K562 (cell line): ENCODE results near the gene CDCA4. TPM values are rescaled to one million over a fixed set of nuclear protein-coding genes. Genes with fewer than 3 reads are reported as not detected.

ENCODE experiments used
- ATAC-seq: fragments of 200-7000 bp; cut with Tn5 transposase; 3 replicates; pipeline ENCODE4 v1.9.1; 2020; ENCODE audit warnings: moderate library complexity
- BruUV-seq: library from RNA; stranded (reverse); fragments of 400-500 nt; replicated peaks from 2 replicates; lab custom pipeline; 2021; lab: Mats Ljungman, UMichigan
- CTCF ChIA-PET: fragments of 300-600 bp; formaldehyde crosslinking; extraction: SDS; loops from one replicate; lab custom pipeline; 2021; ENCODE audit warnings: low intra/inter-chr PET ratio; lab: Yijun Ruan, JAX
- POLR2A ChIA-PET: fragments of 300-600, 350-650 bp; sonication (Branson Sonifier 250); formaldehyde crosslinking; extraction: SDS; loops from one replicate; lab custom pipeline; 2021; ENCODE audit warnings: antibody characterized with exemption, inconsistent platforms; lab: Yijun Ruan, JAX
- DNase-seq, 4 experiments: peaks; one replicate each; pipeline versions ENCODE4 v3.0.0 to v3.0.0-alpha.2; 2011 to 2018; ENCODE audit warnings: low spot score in 3 of 4, mixed read lengths in 3 of 4; ENCODE audit errors: extremely low read depth in 1 of 4
- FAIRE-seq: peaks from 2 replicates; lab custom pipeline; 2011; peaks lifted over from hg19 to GRCh38; lab: Jason Lieb, UNC
- H2AFZ ChIP-seq: 2 replicates; pipeline ENCODE4 v1.6.0; 2011; ENCODE audit warnings: low read depth, low read length, control low read depth, inconsistent platforms
- H3K27ac ChIP-seq: fragments of 200-600 bp; 3 replicates; pipeline ENCODE4 v1.8.0; 2011; ENCODE audit warnings: low read depth, mild to moderate bottlenecking, control low read depth, inconsistent platforms, low read length, moderate library complexity, mixed read lengths; ENCODE audit errors: extremely low read depth
- H3K27me3 ChIP-seq, 2 experiments: fragments of 300-600 bp in 1 of 2; 2 replicates in 1 of 2; 3 replicates in 1 of 2; pipeline versions ENCODE4 v1.6.0 to v1.8.0; 2011; ENCODE audit warnings: inconsistent platforms in 2 of 2, low read length in 2 of 2, mild to moderate bottlenecking in 1 of 2, mixed read lengths in 1 of 2, moderate library complexity in 1 of 2; ENCODE audit not compliant: control insufficient read depth in 2 of 2, insufficient read depth in 2 of 2
- H3K36me3 ChIP-seq: fragments of 300-600 bp; 3 replicates; pipeline ENCODE4 v1.8.0; 2011; ENCODE audit warnings: mild to moderate bottlenecking, low read length, inconsistent platforms; ENCODE audit not compliant: control insufficient read depth, insufficient read depth
- H3K4me1 ChIP-seq, 2 experiments: fragments of 200-600 bp in 1 of 2; replicated peaks in 1 of 2; 2 replicates in 1 of 2; 3 replicates in 1 of 2; pipeline versions ENCODE4 v1.5.1 to v1.8.0; 2011; ENCODE audit warnings: inconsistent platforms in 2 of 2, low read length in 2 of 2, mild to moderate bottlenecking in 1 of 2, mixed read lengths in 1 of 2, moderate library complexity in 1 of 2; ENCODE audit not compliant: control insufficient read depth in 2 of 2, insufficient read depth in 2 of 2
- H3K4me2 ChIP-seq: 2 replicates; pipeline ENCODE4 v1.6.1; 2011; ENCODE audit warnings: low read length, control low read depth, inconsistent platforms, mixed read lengths; ENCODE audit not compliant: insufficient read depth
- H3K4me3 ChIP-seq: fragments of 200-600 bp; sonication (generic), shearing (Covaris generic); 2 replicates; pipeline ENCODE4 v1.5.1; 2016; ENCODE audit warnings: control low read depth, inconsistent platforms
- H3K79me2 ChIP-seq: fragments of 200-600 bp; 3 replicates; pipeline ENCODE4 v1.8.0; 2011; ENCODE audit warnings: low read length, inconsistent platforms; ENCODE audit not compliant: control insufficient read depth, insufficient read depth
- H3K9ac ChIP-seq, 2 experiments: 2 replicates each; pipeline versions ENCODE4 v1.6.0 to v1.6.1; 2011; ENCODE audit warnings: low read depth in 2 of 2, low read length in 2 of 2, control low read depth in 1 of 2, inconsistent platforms in 1 of 2, mild to moderate bottlenecking in 1 of 2, mixed read lengths in 1 of 2; ENCODE audit not compliant: insufficient read depth in 1 of 2
- H3K9me1 ChIP-seq: one replicate; pipeline ENCODE4 v1.6.0; 2011; ENCODE audit warnings: inconsistent platforms, mild to moderate bottlenecking, low read length, moderate library complexity; ENCODE audit not compliant: control insufficient read depth, insufficient read depth
- H3K9me3 ChIP-seq: replicated peaks from 2 replicates; pipeline ENCODE4 v1.5.1; 2011; ENCODE audit warnings: low read depth, low read length, inconsistent platforms; ENCODE audit not compliant: control insufficient read depth, insufficient read depth
- H4K20me1 ChIP-seq: replicated peaks from 2 replicates; pipeline ENCODE4 v1.6.1; 2011; ENCODE audit warnings: low read length, inconsistent platforms, mixed read lengths; ENCODE audit not compliant: control insufficient read depth, insufficient read depth
- MAX ChIP-seq: sonication (generic); formaldehyde crosslinking; IDR thresholded peaks from 2 replicates; pipeline ENCODE4 v1.9.0; 2022; ENCODE audit warnings: mild to moderate bottlenecking, missing genetic modification reagents
- SRSF9 ChIP-seq: fragments of 200-400 bp; formaldehyde crosslinking; IDR thresholded peaks from 2 replicates; pipeline ENCODE4 v1.6.1; 2017; ENCODE audit warnings: low read depth, low read length, borderline replicate concordance
- TAL1 ChIP-seq: fragments of 450-650 bp; IDR thresholded peaks from 2 replicates; pipeline ENCODE4 v1.6.1; 2016; ENCODE audit warnings: mild to moderate bottlenecking
- ZFP91 ChIP-seq: sonication (generic); formaldehyde crosslinking; IDR thresholded peaks from 2 replicates; pipeline ENCODE4 v1.8.0; 2022; ENCODE audit warnings: mild to moderate bottlenecking, missing genetic modification reagents
- WGBS: fragments of 100-300 bp; shearing (Covaris generic); methylation state at CpG from one replicate; pipeline ENCODE4 v1.1.6; 2016; ENCODE audit warnings: low coverage, mixed read lengths; ENCODE audit not compliant: insufficient coverage; ENCODE audit errors: missing lambda C conversion rate; 5-methylcytosine and 5-hydroxymethylcytosine counted together
- in situ Hi-C: fragments of 300-500 bp; cut with MboI; formaldehyde crosslinking; loops from 4 replicates; pipeline ENCODE4 v1.15.0; 2018; ENCODE audit warnings: inconsistent platforms, mixed read lengths
- intact Hi-C: fragments of 100-400 bp; cut with micrococcal nuclease; formaldehyde crosslinking; loops from 2 replicates; pipeline ENCODE4 v1.14.2; 2022
- polyA plus RNA-seq, 8 experiments: library from polyadenylated mRNA; depleted of rRNA in 4 of 8; stranded (reverse) in 5 of 8; unstranded in 3 of 8; fragments of >200 nt; fragmentation: Nextera tagmentation in 2 of 8; fragmentation: Illumina TruSeq in 1 of 8; extraction: Ambion mirVana in 2 of 8; extraction: Trizol in 1 of 8; gene quantifications; 2 replicates each; pipeline versions ENCODE4 v1.2.1 to v1.2.3, GENCODE V29; 2011 to 2014; ENCODE audit warnings: inconsistent platforms in 1 of 8, missing spikeins in 1 of 8
- total RNA-seq, 7 experiments: library from RNA; depleted of rRNA in 6 of 7; stranded (reverse); fragments of >200 nt in 6 of 7; fragmentation: Illumina TruSeq in 2 of 7; extraction: Trizol in 2 of 7; gene quantifications; 2 replicates each; pipeline versions ENCODE4 v1.2.1 to v1.2.3, GENCODE V29; 2011 to 2021; ENCODE audit warnings: low replicate concordance in 1 of 7

The CDCA4 gene
- total and polyA plus RNA-seq, 9 of the 15 experiments (the other 6 are each of a cell fraction or from before 2014, with no cell fraction given), result 6.6 to 44.2 (median 23.0) TPM

- no peak overlapping the region for H3K4me3 ChIP-seq
- peaks cover 0 to 7% of the 10 kb centered on the region in 2 experiments; a peak in 2 of 5 replicates for H3K4me1 ChIP-seq
- ATAC-seq, result no peak
- no peak for DNase-seq
- no peak overlapping the region for H3K27ac ChIP-seq
- no peaks in the 10 kb centered on the region for H3K36me3 ChIP-seq
- WGBS, result 81% methylated on average over 11 of the region's 13 CpGs
- no peak overlapping the region for H2AFZ ChIP-seq
- TF ChIP-seq MAX (CRISPR knock-in tag), result no peak
- TF ChIP-seq TAL1, result no peak
- TF ChIP-seq SRSF9, result no peak
- TF ChIP-seq ZFP91 (CRISPR knock-in tag), result no peak
- H3K27me3 ChIP-seq, result no peaks in the 10 kb centered on the region
- no peak for FAIRE-seq
- no peaks in the 10 kb centered on the region for H4K20me1 ChIP-seq
- no TSS peak for BruUV-seq
- no peaks in the 10 kb centered on the region for H3K9me3 ChIP-seq
- in situ Hi-C loops (no loop called here), intact Hi-C loops (no loop called here)
- H3K9me1 ChIP-seq, result no peaks in the 10 kb centered on the region
- H3K79me2 ChIP-seq, result no peaks in the 10 kb centered on the region
- no peak overlapping the region for H3K4me2 ChIP-seq
- ChIA-PET POLR2A (interaction anchor here (0.7 to 3.7 kb wide), 2 partner anchors 10 to 254 kb away, joined by 3 to 16 read pairs; no protein-coding TSS in a partner anchor), CTCF (no interaction called here)
- H3K9ac ChIP-seq, result no peak overlapping the region
Measured at GRCh38 chr14:104996483-104996882, 24.4 kb downstream of the CDCA4 start.
